Kidney (tissue), 14 donors: ENCODE measurements around the gene CTSC. TPM values are rescaled to one million over a fixed set of nuclear protein-coding genes. Genes with fewer than 3 reads are reported as not detected.
"Not testable (repeated sequence)": the region's sequence is repeated elsewhere in the genome, so short reads cannot be mapped to it uniquely, and the experiment has no call there.

Experiments
- DNase-seq, 5 donors: peaks; one replicate each; pipeline ENCODE4 v3.0.0-alpha.2; 2013 to 2020
- FAIRE-seq: peaks from 2 replicates; lab custom pipeline; 2012; peaks lifted over from hg19 to GRCh38; lab: Jason Lieb, UNC
- H3K27ac ChIP-seq, 2 donors: one replicate each; pipeline ENCODE4 v1.7.0; 2013; ENCODE audit warnings: low read depth in 2 of 2, low read length in 2 of 2, inconsistent platforms in 1 of 2
- H3K27me3 ChIP-seq: one replicate; pipeline ENCODE4 v1.7.1; 2013; ENCODE audit warnings: low read length, inconsistent platforms; ENCODE audit not compliant: control insufficient read depth, insufficient read depth
- H3K36me3 ChIP-seq, 3 donors: one replicate each; pipeline versions ENCODE4 v1.7.0 to v1.7.1; 2013; ENCODE audit warnings: low read length in 3 of 3, control low read depth in 1 of 3, inconsistent platforms in 1 of 3; ENCODE audit not compliant: insufficient read depth in 3 of 3, control insufficient read depth in 2 of 3
- H3K4me1 ChIP-seq, 3 donors: one replicate each; pipeline versions ENCODE4 v1.7.0 to v1.7.1; 2013; ENCODE audit warnings: low read length in 3 of 3, inconsistent platforms in 1 of 3, low read depth in 1 of 3; ENCODE audit not compliant: control insufficient read depth in 2 of 3, insufficient read depth in 2 of 3
- H3K4me3 ChIP-seq, 3 donors: one replicate each; pipeline versions ENCODE4 v1.7.0 to v1.8.1; 2013; ENCODE audit warnings: low read length in 3 of 3, control low read depth in 1 of 3, inconsistent platforms in 1 of 3
- H3K9ac ChIP-seq, 3 donors: one replicate each; pipeline versions ENCODE4 v1.7.0 to v1.7.1; 2013; ENCODE audit warnings: low read length in 3 of 3, control low read depth in 1 of 3, inconsistent platforms in 1 of 3
- H3K9me3 ChIP-seq, 3 donors: one replicate each; pipeline versions ENCODE4 v1.7.0 to v1.7.1; 2013; ENCODE audit warnings: low read length in 3 of 3, control low read depth in 1 of 3, inconsistent platforms in 1 of 3; ENCODE audit not compliant: control insufficient read depth in 2 of 3, insufficient read depth in 1 of 3
- CTCF ChIP-seq: IDR thresholded peaks from 3 replicates; pipeline ENCODE4 v1.5.1; 2012; ENCODE audit warnings: mild to moderate bottlenecking, moderate library complexity, borderline replicate concordance; ENCODE audit not compliant: insufficient read depth; ENCODE audit errors: extremely low read depth
- intact Hi-C: fragments of 100-400 bp; cut with DNase I; formaldehyde crosslinking; loops from one replicate; pipeline ENCODE4 v1.11.1; 2022
- polyA plus RNA-seq: library from polyadenylated mRNA; stranded (reverse); fragments of 350-450 nt; fragmentation: Illumina TruSeq; extraction: RNeasy Lipid Tissue Mini Kit (QIAGEN cat#74804); gene quantifications from one replicate; pipeline ENCODE4 v1.2.3, GENCODE V29; 2014; ENCODE audit warnings: low read depth, low replicate concordance; ENCODE audit not compliant: insufficient read depth
- total RNA-seq: library from RNA; stranded (reverse); fragmentation: NEBNext Ultra II Directional; extraction: Animal tissue kit (Norgen Biotek cat#: 25700); gene quantifications from one replicate; pipeline ENCODE4 v1.2.1, GENCODE V29; 2021
- donor health status: control.
- donor health status: control.
- donor health status: control.
- donor health status: control.
- donor health status: control.
- donor health status: DM: yes; HTN: yes; CAD: no.
- donor health status: Normal renal cell carcinoma (clear cell type).

Gene CTSC
- total and polyA plus RNA-seq, 2 donors from 2014 or later, result 187 to 191 TPM

- Histone ChIP-seq H3K9ac (no peak overlapping the region), H3K4me3 (no peak overlapping the region), H3K27ac (no peak overlapping the region), H3K36me3 (no peaks in the 10 kb centered on the region), H3K4me1 (no peaks in the 10 kb centered on the region), H3K27me3 (no peaks in the 10 kb centered on the region), H3K9me3 (no peaks in the 10 kb centered on the region)
- no peak for TF ChIP-seq CTCF
- FAIRE-seq (no peak), DNase-seq (no peak)
- intact Hi-C loops, result no loop called here
Observed at GRCh38 chr11:88249706-88250105, 87.8 kb downstream of the CTSC start.

GRCh38 chr11:88246696-88247095, 90.8 kb downstream of the CTSC start:
- no peak for FAIRE-seq
- H3K36me3 ChIP-seq, result no peaks in the 10 kb centered on the region
- H3K27ac ChIP-seq, result no peak overlapping the region
- no peak for TF ChIP-seq CTCF
- no peak overlapping the region for H3K4me3 ChIP-seq
- no peaks in the 10 kb centered on the region for H3K27me3 ChIP-seq
- H3K9me3 ChIP-seq, result no peaks in the 10 kb centered on the region
- no peak overlapping the region for H3K9ac ChIP-seq
- intact Hi-C loops, result no loop called here
- H3K4me1 ChIP-seq, result no peaks in the 10 kb centered on the region
- DNase-seq, result no peak

GRCh38 chr11:88245576-88245975, 92.0 kb downstream of the CTSC start:
- H3K4me1 ChIP-seq, H3K9me3 ChIP-seq, H3K4me3 ChIP-seq, intact Hi-C loops, FAIRE-seq, H3K27ac ChIP-seq, H3K27me3 ChIP-seq, H3K9ac ChIP-seq, H3K36me3 ChIP-seq, DNase-seq: not testable (repeated sequence)

Other genes with a start within 250 kb of the CTSC start
- 5.2 TPM for gene RAB38, start 162.3 kb downstream of the CTSC start, total RNA-seq
- gene RAB38, start 162.3 kb downstream of the CTSC start, polyA plus RNA-seq, result 8.1 TPM